ENCODE results near the gene ZNF385C. TPM values are rescaled to one million over a fixed set of nuclear protein-coding genes. Genes with fewer than 3 reads are reported as not detected.

The ZNF385C gene
- total and polyA plus RNA-seq, 4 donors: 0.03 to 0.19 (median 0.06) TPM; not detected in 1

DNA sequence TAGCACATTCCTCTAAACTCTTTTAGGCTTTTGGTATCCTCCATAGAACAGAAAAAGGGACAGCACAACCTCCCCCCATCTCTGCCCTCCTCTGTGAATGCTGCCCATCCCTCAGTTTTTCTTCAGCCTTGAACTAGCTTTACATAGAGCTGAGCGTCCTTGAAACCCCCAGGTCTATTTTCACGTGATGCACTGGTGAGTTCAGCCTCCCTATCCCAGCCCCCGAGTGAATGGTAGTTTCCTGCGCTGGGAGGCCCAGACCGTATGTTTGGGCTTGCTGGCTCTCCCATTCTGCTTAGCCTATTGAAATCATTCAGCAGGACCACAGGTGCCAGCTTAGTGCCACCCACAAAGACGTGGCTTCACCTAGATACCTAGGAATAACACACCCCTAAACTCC lies 22.5 kb downstream of the ZNF385C start:
- H3K36me3 ChIP-seq (ENCODE audit: control insufficient read depth in 4 of 4, insufficient read depth in 3 of 4, low read depth in 1 of 4, low read length in 3 of 4): no peaks in the 10 kb centered on the region
- WGBS: 79% methylated on average over 6 of the region's 6 CpGs
- no peaks in the 10 kb centered on the region for H3K27me3 ChIP-seq (ENCODE audit: control insufficient read depth in 4 of 4, insufficient read depth in 4 of 4, low read length in 3 of 4)
- H3K4me3 ChIP-seq (ENCODE audit: low read depth in 1 of 3, low read length in 3 of 3): no peak overlapping the region
- no peaks in the 10 kb centered on the region for H3K9me3 ChIP-seq (ENCODE audit: control insufficient read depth in 4 of 4, low read length in 3 of 4)
- no peak for DNase-seq (ENCODE audit: low spot score)
- TF ChIP-seq, protein P1, sequence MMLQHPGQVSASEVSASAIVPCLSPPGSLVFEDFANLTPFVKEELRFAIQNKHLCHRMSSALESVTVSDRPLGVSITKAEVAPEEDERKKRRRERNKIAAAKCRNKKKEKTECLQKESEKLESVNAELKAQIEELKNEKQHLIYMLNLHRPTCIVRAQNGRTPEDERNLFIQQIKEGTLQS (IDR thresholded peaks at IDR 0.05): no peak
- TF ChIP-seq, protein P2, sequence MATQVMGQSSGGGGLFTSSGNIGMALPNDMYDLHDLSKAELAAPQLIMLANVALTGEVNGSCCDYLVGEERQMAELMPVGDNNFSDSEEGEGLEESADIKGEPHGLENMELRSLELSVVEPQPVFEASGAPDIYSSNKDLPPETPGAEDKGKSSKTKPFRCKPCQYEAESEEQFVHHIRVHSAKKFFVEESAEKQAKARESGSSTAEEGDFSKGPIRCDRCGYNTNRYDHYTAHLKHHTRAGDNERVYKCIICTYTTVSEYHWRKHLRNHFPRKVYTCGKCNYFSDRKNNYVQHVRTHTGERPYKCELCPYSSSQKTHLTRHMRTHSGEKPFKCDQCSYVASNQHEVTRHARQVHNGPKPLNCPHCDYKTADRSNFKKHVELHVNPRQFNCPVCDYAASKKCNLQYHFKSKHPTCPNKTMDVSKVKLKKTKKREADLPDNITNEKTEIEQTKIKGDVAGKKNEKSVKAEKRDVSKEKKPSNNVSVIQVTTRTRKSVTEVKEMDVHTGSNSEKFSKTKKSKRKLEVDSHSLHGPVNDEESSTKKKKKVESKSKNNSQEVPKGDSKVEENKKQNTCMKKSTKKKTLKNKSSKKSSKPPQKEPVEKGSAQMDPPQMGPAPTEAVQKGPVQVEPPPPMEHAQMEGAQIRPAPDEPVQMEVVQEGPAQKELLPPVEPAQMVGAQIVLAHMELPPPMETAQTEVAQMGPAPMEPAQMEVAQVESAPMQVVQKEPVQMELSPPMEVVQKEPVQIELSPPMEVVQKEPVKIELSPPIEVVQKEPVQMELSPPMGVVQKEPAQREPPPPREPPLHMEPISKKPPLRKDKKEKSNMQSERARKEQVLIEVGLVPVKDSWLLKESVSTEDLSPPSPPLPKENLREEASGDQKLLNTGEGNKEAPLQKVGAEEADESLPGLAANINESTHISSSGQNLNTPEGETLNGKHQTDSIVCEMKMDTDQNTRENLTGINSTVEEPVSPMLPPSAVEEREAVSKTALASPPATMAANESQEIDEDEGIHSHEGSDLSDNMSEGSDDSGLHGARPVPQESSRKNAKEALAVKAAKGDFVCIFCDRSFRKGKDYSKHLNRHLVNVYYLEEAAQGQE (IDR thresholded peaks at IDR 0.05): no peak
- TF ChIP-seq RAD21 (IDR thresholded peaks at IDR 0.05) (no peak), EGR1 (IDR thresholded peaks at IDR 0.05; ENCODE audit: low read depth in 2 of 2) (no peak), HNF4G (IDR thresholded peaks at IDR 0.05) (no peak), FOXA1 (IDR thresholded peaks at IDR 0.05) (no peak), FOXA2 (IDR thresholded peaks at IDR 0.05) (no peak), RXRA (IDR thresholded peaks at IDR 0.05) (no peak), JUND (IDR thresholded peaks at IDR 0.05) (no peak), NR2F2 (IDR thresholded peaks at IDR 0.05) (no peak)
- TF ChIP-seq, protein P3, sequence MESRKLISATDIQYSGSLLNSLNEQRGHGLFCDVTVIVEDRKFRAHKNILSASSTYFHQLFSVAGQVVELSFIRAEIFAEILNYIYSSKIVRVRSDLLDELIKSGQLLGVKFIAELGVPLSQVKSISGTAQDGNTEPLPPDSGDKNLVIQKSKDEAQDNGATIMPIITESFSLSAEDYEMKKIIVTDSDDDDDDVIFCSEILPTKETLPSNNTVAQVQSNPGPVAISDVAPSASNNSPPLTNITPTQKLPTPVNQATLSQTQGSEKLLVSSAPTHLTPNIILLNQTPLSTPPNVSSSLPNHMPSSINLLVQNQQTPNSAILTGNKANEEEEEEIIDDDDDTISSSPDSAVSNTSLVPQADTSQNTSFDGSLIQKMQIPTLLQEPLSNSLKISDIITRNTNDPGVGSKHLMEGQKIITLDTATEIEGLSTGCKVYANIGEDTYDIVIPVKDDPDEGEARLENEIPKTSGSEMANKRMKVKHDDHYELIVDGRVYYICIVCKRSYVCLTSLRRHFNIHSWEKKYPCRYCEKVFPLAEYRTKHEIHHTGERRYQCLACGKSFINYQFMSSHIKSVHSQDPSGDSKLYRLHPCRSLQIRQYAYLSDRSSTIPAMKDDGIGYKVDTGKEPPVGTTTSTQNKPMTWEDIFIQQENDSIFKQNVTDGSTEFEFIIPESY (IDR thresholded peaks at IDR 0.05): no peak
- no peak overlapping the region for H3K9ac ChIP-seq (ENCODE audit: low read depth in 1 of 2, low read length in 2 of 2)
- H3K4me1 ChIP-seq (ENCODE audit: control insufficient read depth in 4 of 4, insufficient read depth in 4 of 4, low read length in 3 of 4): peaks cover 0 to 5% (median 4%) of the 10 kb centered on the region in 4 donors
- H3K27ac ChIP-seq (ENCODE audit: low read depth in 1 of 2, low read length in 2 of 2): no peak overlapping the region

DNA sequence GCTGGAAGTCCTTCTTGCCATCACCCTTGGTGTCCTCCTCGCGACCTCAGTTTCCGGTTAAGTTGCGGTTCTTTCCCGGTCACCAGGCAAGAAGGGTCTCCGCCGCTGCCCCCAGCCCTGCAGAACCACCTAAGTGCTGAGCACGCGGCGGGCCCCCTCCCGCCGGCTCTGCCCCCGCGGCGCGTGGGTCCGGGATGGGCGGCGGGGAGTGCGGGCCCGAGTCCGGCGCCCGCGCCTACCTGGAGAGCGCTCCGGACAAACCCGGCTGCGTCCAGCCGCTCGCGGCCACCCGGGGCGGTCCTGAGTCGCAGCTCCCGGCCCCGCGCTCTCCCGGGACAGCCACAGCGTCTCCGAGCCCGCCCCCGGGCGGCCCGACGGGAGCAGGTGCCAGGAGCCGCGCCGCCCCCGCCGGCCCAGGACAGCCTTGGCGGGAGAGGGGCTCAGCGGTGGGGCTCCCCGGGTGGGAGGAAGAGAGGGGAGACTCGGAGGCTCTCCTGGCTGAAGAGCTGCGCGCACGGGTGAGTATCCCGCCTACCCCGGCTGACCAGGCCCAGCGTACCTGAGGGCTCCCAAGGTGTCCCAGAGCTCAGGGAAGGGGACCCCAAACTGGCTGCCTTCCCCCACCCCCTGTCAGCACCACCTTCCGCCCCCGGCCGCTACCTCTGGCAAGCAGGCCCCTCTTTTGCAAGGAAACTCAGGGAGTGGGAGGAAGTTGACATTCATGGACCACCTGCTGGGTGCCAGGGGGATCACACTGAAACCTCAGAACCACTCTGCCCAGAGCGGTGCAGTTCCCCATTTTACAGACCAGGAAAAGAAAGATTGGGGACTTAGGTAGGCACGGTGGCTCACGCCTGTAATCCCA lies 25.7 kb downstream of the ZNF385C start:
- H3K9me3 ChIP-seq (ENCODE audit: control insufficient read depth in 4 of 4, low read length in 3 of 4): no peaks in the 10 kb centered on the region
- TF ChIP-seq RAD21 (IDR thresholded peaks at IDR 0.05): no peak
- TF ChIP-seq TAF1 (conservative IDR thresholded peaks at IDR 0.05): no peak
- no peak for TF ChIP-seq JUND (IDR thresholded peaks at IDR 0.05)
- no peak for TF ChIP-seq YY1 (IDR thresholded peaks at IDR 0.05)
- TF ChIP-seq, protein P4, sequence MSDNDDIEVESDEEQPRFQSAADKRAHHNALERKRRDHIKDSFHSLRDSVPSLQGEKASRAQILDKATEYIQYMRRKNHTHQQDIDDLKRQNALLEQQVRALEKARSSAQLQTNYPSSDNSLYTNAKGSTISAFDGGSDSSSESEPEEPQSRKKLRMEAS (IDR thresholded peaks at IDR 0.05): no peak
- no peak overlapping the region for H3K27ac ChIP-seq (ENCODE audit: low read depth in 1 of 2, low read length in 2 of 2)
- H3K4me1 ChIP-seq (ENCODE audit: control insufficient read depth in 4 of 4, insufficient read depth in 4 of 4, low read length in 3 of 4): peaks cover under 1 to 6% (median 4%) of the 10 kb centered on the region in 4 donors
- no peak for DNase-seq (ENCODE audit: low spot score)
- H3K9ac ChIP-seq (ENCODE audit: low read depth in 1 of 2, low read length in 2 of 2): no peak overlapping the region
- H3K27me3 ChIP-seq (ENCODE audit: control insufficient read depth in 4 of 4, insufficient read depth in 4 of 4, low read length in 3 of 4): no peaks in the 10 kb centered on the region
- no peaks in the 10 kb centered on the region for H3K36me3 ChIP-seq (ENCODE audit: control insufficient read depth in 4 of 4, insufficient read depth in 3 of 4, low read depth in 1 of 4, low read length in 3 of 4)
- H3K4me3 ChIP-seq (ENCODE audit: low read depth in 1 of 3, low read length in 3 of 3): peak overlapping the region in 1 of 3 donors; percentile 47
- WGBS: 14% methylated on average over 67 of the region's 67 CpGs
